Measurements from ENCODE around the gene AMIGO1.

The AMIGO1 gene

GRCh38 chr1:109482242-109482641, 27.3 kb downstream of the AMIGO1 start:
- TF ChIP-seq ZBTB7A (IDR thresholded peaks at IDR 0.05; ENCODE audit: low read depth) = no peak
- TF ChIP-seq USF1 (IDR thresholded peaks at IDR 0.05) = no peak
- TF ChIP-seq REST (IDR thresholded peaks at IDR 0.05; ENCODE audit: low read depth) = no peak
- no peak for TF ChIP-seq CEBPB (IDR thresholded peaks at IDR 0.05)
- TF ChIP-seq FOXM1 (IDR thresholded peaks at IDR 0.05; ENCODE audit: borderline replicate concordance, low read depth) = no peak
- TF ChIP-seq EP300 (IDR thresholded peaks at IDR 0.05; ENCODE audit: borderline replicate concordance) = no peak
- TF ChIP-seq TCF12 (IDR thresholded peaks at IDR 0.05; ENCODE audit: low read depth) = no peak
- no peak for TF ChIP-seq NFIC (IDR thresholded peaks at IDR 0.05)
- no peak for TF ChIP-seq CREB1 (IDR thresholded peaks at IDR 0.05; ENCODE audit: low read depth)
- TF ChIP-seq EGR1 (IDR thresholded peaks at IDR 0.05) = no peak
- no peak for TF ChIP-seq YY1 (IDR thresholded peaks at IDR 0.05; ENCODE audit: low read depth)

- TF ChIP-seq YY1 (IDR thresholded peaks at IDR 0.05; ENCODE audit: low read depth) (no peak), MAX (IDR thresholded peaks at IDR 0.05) (no peak), CREB1 (IDR thresholded peaks at IDR 0.05; ENCODE audit: low read depth) (no peak), ZBTB7A (IDR thresholded peaks at IDR 0.05; ENCODE audit: low read depth) (no peak), REST (IDR thresholded peaks at IDR 0.05; ENCODE audit: low read depth) (no peak), NFIC (IDR thresholded peaks at IDR 0.05) (no peak), TAF1 (IDR thresholded peaks at IDR 0.05; ENCODE audit: low read depth) (no peak), EGR1 (IDR thresholded peaks at IDR 0.05) (no peak), FOXM1 (IDR thresholded peaks at IDR 0.05; ENCODE audit: borderline replicate concordance, low read depth) (no peak), CEBPB (IDR thresholded peaks at IDR 0.05) (no peak)
Observed at GRCh38 chr1:109481646-109482045, 27.9 kb downstream of the AMIGO1 start.

- TF ChIP-seq ZBTB7A (IDR thresholded peaks at IDR 0.05; ENCODE audit: low read depth) (no peak), TAF1 (IDR thresholded peaks at IDR 0.05; ENCODE audit: low read depth) (no peak), TEAD4 (IDR thresholded peaks at IDR 0.05) (no peak), MAX (IDR thresholded peaks at IDR 0.05) (no peak), TCF12 (IDR thresholded peaks at IDR 0.05; ENCODE audit: low read depth) (no peak), REST (IDR thresholded peaks at IDR 0.05; ENCODE audit: low read depth) (no peak), EP300 (IDR thresholded peaks at IDR 0.05; ENCODE audit: borderline replicate concordance) (no peak), RAD21 (IDR thresholded peaks at IDR 0.05; ENCODE audit: low read depth) (no peak), CREB1 (IDR thresholded peaks at IDR 0.05; ENCODE audit: low read depth) (no peak), NFIC (IDR thresholded peaks at IDR 0.05) (no peak), FOXM1 (IDR thresholded peaks at IDR 0.05; ENCODE audit: borderline replicate concordance, low read depth) (no peak), USF1 (IDR thresholded peaks at IDR 0.05) (no peak), EGR1 (IDR thresholded peaks at IDR 0.05) (no peak), YY1 (IDR thresholded peaks at IDR 0.05; ENCODE audit: low read depth) (no peak), CEBPB (IDR thresholded peaks at IDR 0.05) (no peak)
Observed at GRCh38 chr1:109479901-109480300, 29.6 kb downstream of the AMIGO1 start.

- TF ChIP-seq YY1 (IDR thresholded peaks at IDR 0.05; ENCODE audit: low read depth) (no peak), EGR1 (IDR thresholded peaks at IDR 0.05) (no peak), CREB1 (IDR thresholded peaks at IDR 0.05; ENCODE audit: low read depth) (no peak), NFIC (IDR thresholded peaks at IDR 0.05) (no peak), REST (IDR thresholded peaks at IDR 0.05; ENCODE audit: low read depth) (no peak), TAF1 (IDR thresholded peaks at IDR 0.05; ENCODE audit: low read depth) (no peak), FOXM1 (IDR thresholded peaks at IDR 0.05; ENCODE audit: borderline replicate concordance, low read depth) (no peak)
Observed at GRCh38 chr1:109479311-109479710, 30.2 kb downstream of the AMIGO1 start.

Data from Ishikawa (cell line).